PC-3 (cell line): Measurements from ENCODE around the gene NFYB. TPM values are rescaled to one million over a fixed set of nuclear protein-coding genes. Genes with fewer than 3 reads are reported as not detected.

Experiments used
- ATAC-seq: fragments of 200-7000 bp; cut with Tn5 transposase; 2 replicates; pipeline ENCODE4 v1.9.1; 2020; ENCODE audit warnings: mild to moderate bottlenecking, moderate library complexity
- BruUV-seq: library from RNA; stranded (reverse); fragments of 400-500 nt; replicated peaks from 2 replicates; lab custom pipeline; 2021; lab: Mats Ljungman, UMichigan
- CTCF ChIA-PET: fragments of 300-600 bp; sonication (Branson Sonifier 250); formaldehyde crosslinking; loops from one replicate; lab custom pipeline; 2022; ENCODE audit warnings: antibody characterized with exemption; lab: Charles Lee
- POLR2A ChIA-PET: fragments of 300-600 bp; sonication (Branson Sonifier 250); formaldehyde crosslinking; loops from one replicate; lab custom pipeline; 2022; ENCODE audit warnings: antibody characterized with exemption; ENCODE audit not compliant: unreplicated experiment; lab: Charles Lee
- DNase-seq: peaks from one replicate; pipeline ENCODE4 v3.0.0-alpha.2; 2015
- H2AFZ ChIP-seq: fragments of 300-600 bp; sonication (generic); 2 replicates; pipeline ENCODE4 v1.6.0; 2016; ENCODE audit warnings: antibody characterized with exemption, low read length
- H3F3A ChIP-seq: fragments of 300-600 bp; sonication (generic); one replicate; pipeline ENCODE4 v1.6.0; 2017; ENCODE audit warnings: antibody characterized with exemption, low read length, control low read depth, mild to moderate bottlenecking; ENCODE audit not compliant: unreplicated experiment
- H3K27ac ChIP-seq: fragments of 300-600 bp; sonication (generic); 2 replicates; pipeline ENCODE4 v1.5.1; 2016; ENCODE audit warnings: mild to moderate bottlenecking, low read length
- H3K27me3 ChIP-seq: fragments of 300-600 bp; sonication (generic); 2 replicates; pipeline ENCODE4 v1.6.1; 2016; ENCODE audit warnings: low read length, mixed read lengths
- H3K36me3 ChIP-seq: fragments of 300-600 bp; sonication (generic); 2 replicates; pipeline ENCODE4 v1.6.1; 2016; ENCODE audit warnings: low read depth, mixed run types, low read length, mixed read lengths
- H3K4me1 ChIP-seq: fragments of 300-600 bp; sonication (generic); 2 replicates; pipeline ENCODE4 v1.5.1; 2016; ENCODE audit warnings: low read length; ENCODE audit not compliant: insufficient read depth
- H3K4me2 ChIP-seq: fragments of 300-600 bp; sonication (generic); 2 replicates; pipeline ENCODE4 v1.6.0; 2016; ENCODE audit warnings: low read length
- H3K4me3 ChIP-seq: fragments of 300-600 bp; sonication (generic); 2 replicates; pipeline ENCODE4 v1.5.1; 2016; ENCODE audit warnings: mild to moderate bottlenecking, low read length, mixed read lengths
- H3K79me2 ChIP-seq: fragments of 300-600 bp; sonication (generic); 2 replicates; pipeline ENCODE4 v1.6.1; 2017; ENCODE audit warnings: low read length, mixed read lengths
- H3K9ac ChIP-seq: fragments of 300-600 bp; sonication (generic); 2 replicates; pipeline ENCODE4 v1.6.0; 2016; ENCODE audit warnings: mild to moderate bottlenecking, low read length
- H3K9me2 ChIP-seq: fragments of 300-600 bp; sonication (generic); replicated peaks from 2 replicates; pipeline ENCODE4 v1.6.1; 2016; ENCODE audit warnings: mixed run types, low read length, mixed read lengths
- H3K9me3 ChIP-seq: fragments of 300-600 bp; sonication (generic); 2 replicates; pipeline ENCODE4 v1.6.1; 2016; ENCODE audit warnings: low read length, mixed read lengths
- H4K20me1 ChIP-seq: fragments of 300-600 bp; sonication (generic); 2 replicates; pipeline ENCODE4 v1.6.1; 2016; ENCODE audit warnings: low read length, mixed read lengths
- CTCF ChIP-seq: fragments of 300-600 bp; sonication (generic); conservative IDR thresholded peaks from 2 replicates; pipeline ENCODE4 v1.5.1; 2017; ENCODE audit warnings: antibody characterized with exemption, low read depth, mild to moderate bottlenecking, low read length
- EZH2 ChIP-seq: fragments of 300-600 bp; sonication (generic); IDR thresholded peaks from one replicate; pipeline ENCODE4 v1.6.1; 2017; ENCODE audit warnings: antibody characterized with exemption, mild to moderate bottlenecking, low read length; ENCODE audit not compliant: unreplicated experiment
- EZH2phosphoT487 ChIP-seq: fragments of 300-600 bp; sonication (generic); IDR thresholded peaks from 2 replicates; pipeline ENCODE4 v1.6.1; 2018; ENCODE audit warnings: mild to moderate bottlenecking, antibody characterized with exemption, low read length, borderline replicate concordance
- intact Hi-C: fragments of 100-400 bp; cut with micrococcal nuclease; formaldehyde crosslinking; loops from 2 replicates; pipeline ENCODE4 v1.9.0; 2023
- total RNA-seq: library from RNA; depleted of rRNA; stranded (reverse); fragments of >200 nt; gene quantifications from 2 replicates; pipeline ENCODE4 v1.2.3, GENCODE V29; 2014

The NFYB gene
- total RNA-seq, 1 experiment from 2014 or later = 20.6 TPM

DNA sequence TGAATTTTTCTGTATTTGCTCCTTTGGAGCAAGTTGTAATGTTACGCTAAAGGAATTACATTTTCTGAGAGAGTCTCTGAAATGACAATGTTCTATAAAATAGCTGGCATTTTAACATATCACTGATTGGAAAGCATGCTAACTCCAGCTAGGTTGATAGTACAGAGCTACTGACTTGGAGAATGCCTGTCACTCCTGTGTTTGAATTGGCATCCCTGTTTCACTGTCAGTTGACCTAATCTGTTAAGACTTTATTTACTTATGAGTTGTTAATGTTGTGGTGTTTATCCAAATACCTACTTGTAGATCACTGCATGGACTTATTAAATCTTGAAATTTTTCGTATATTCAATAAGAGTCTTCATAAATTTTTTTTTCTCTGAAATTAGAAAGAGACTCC is 40.1 kb downstream of the NFYB start:
- intact Hi-C loops = no loop called here
- no peaks in the 10 kb centered on the region for H3K4me1 ChIP-seq
- no peaks in the 10 kb centered on the region for H3K79me2 ChIP-seq
- no peaks in the 10 kb centered on the region for H3F3A ChIP-seq
- no TSS peak for BruUV-seq
- no peak overlapping the region for H2AFZ ChIP-seq
- peaks cover 34% of the 10 kb centered on the region for H3K36me3 ChIP-seq
- H3K4me3 ChIP-seq = no peak overlapping the region
- H3K4me2 ChIP-seq = no peak overlapping the region
- ChIA-PET POLR2A (interaction anchor here (0.6 kb wide), 1 partner anchor 58 kb away, joined by 5 read pairs; no protein-coding TSS in a partner anchor), CTCF (no interaction called here)
- H3K27me3 ChIP-seq = no peaks in the 10 kb centered on the region
- TF ChIP-seq EZH2 (no peak), EZH2phosphoT487 (no peak), CTCF (no peak)
- no peaks in the 10 kb centered on the region for H4K20me1 ChIP-seq
- no peak overlapping the region for H3K9ac ChIP-seq
- ATAC-seq (no peak), DNase-seq (no peak)
- H3K9me2 ChIP-seq = no peaks in the 10 kb centered on the region
- H3K9me3 ChIP-seq = no peaks in the 10 kb centered on the region
- H3K27ac ChIP-seq = no peak overlapping the region

DNA sequence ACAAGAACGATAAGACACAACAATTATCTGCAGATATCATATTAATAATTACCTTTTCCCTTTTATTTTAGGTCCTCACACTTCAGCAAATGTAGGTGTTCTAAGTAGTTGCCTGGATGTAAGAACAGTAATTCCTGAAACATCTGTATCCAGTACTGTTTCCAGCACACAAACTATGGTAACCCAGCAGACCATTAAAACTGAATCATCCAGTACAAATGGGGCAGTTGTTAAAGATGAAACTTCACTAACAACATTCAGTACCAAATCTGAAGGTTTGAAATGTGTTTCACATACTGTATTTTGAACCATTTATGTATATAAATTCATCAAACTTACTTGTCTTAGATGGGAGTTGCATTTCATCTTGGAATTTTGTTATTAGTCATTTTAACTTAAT is 42.7 kb downstream of the NFYB start:
- H2AFZ ChIP-seq = no peak overlapping the region
- DNase-seq (no peak), ATAC-seq (no peak)
- no peak overlapping the region for H3K27ac ChIP-seq
- H4K20me1 ChIP-seq = no peaks in the 10 kb centered on the region
- no peaks in the 10 kb centered on the region for H3F3A ChIP-seq
- no peaks in the 10 kb centered on the region for H3K9me2 ChIP-seq
- ChIA-PET POLR2A (no interaction called here), CTCF (no interaction called here)
- H3K9ac ChIP-seq = no peak overlapping the region
- peaks cover 32% of the 10 kb centered on the region for H3K36me3 ChIP-seq
- H3K4me3 ChIP-seq = no peak overlapping the region
- no peak overlapping the region for H3K4me2 ChIP-seq
- H3K4me1 ChIP-seq = no peaks in the 10 kb centered on the region
- no peak for TF ChIP-seq CTCF
- TF ChIP-seq EZH2 = no peak
- no peak for TF ChIP-seq EZH2phosphoT487
- intact Hi-C loops = no loop called here
- no TSS peak for BruUV-seq
- no peaks in the 10 kb centered on the region for H3K79me2 ChIP-seq
- H3K9me3 ChIP-seq = no peaks in the 10 kb centered on the region
- no peaks in the 10 kb centered on the region for H3K27me3 ChIP-seq

- H3K9ac ChIP-seq = no peak overlapping the region
- no peak overlapping the region for H3K4me3 ChIP-seq
- H3K9me2 ChIP-seq = no peaks in the 10 kb centered on the region
- intact Hi-C loops = no loop called here
- ChIA-PET POLR2A (no interaction called here), CTCF (no interaction called here)
- H3K4me2 ChIP-seq = no peak overlapping the region
- H3F3A ChIP-seq = no peaks in the 10 kb centered on the region
- TF ChIP-seq EZH2phosphoT487 = no peak
- no peak for TF ChIP-seq CTCF
- TF ChIP-seq EZH2 = no peak
- no peak overlapping the region for H2AFZ ChIP-seq
- H3K27me3 ChIP-seq = no peaks in the 10 kb centered on the region
- BruUV-seq = no TSS peak
- H3K36me3 ChIP-seq = peaks cover 31% of the 10 kb centered on the region
- ATAC-seq (no peak), DNase-seq (no peak)
- H3K27ac ChIP-seq = no peak overlapping the region
- no peaks in the 10 kb centered on the region for H3K4me1 ChIP-seq
- H3K9me3 ChIP-seq = no peaks in the 10 kb centered on the region
- H3K79me2 ChIP-seq = no peaks in the 10 kb centered on the region
- H4K20me1 ChIP-seq = no peaks in the 10 kb centered on the region
These were observed 43.7 kb downstream of the NFYB start for GRCh38 chr12:104094284-104094683.
